Stimulated activated CD8-positive, alpha-beta memory T cell treated with anti-CD3 and anti-CD28 coated beads, Interleukin-4, amount 100 ng/mL, for 4 hours (primary cell): Measurements from ENCODE around the gene UBE2Q1.
"Not testable (repeated sequence)": the region's sequence is repeated elsewhere in the genome, so short reads cannot be mapped to it uniquely, and the experiment has no call there.

Source experiments
- DNase-seq, 2 donors: peaks; one replicate each; pipeline ENCODE4 v3.0.0-alpha.2; 2020; ENCODE audit warnings: low read depth in 2 of 2, low spot score in 1 of 2

Gene UBE2Q1

GRCh38 chr1:154551474-154551873, 7.0 kb downstream of the UBE2Q1 start:
- DNase-seq, result no peak

GRCh38 chr1:154550657-154551056, 7.8 kb downstream of the UBE2Q1 start:
- DNase-seq, result no peak

DNA sequence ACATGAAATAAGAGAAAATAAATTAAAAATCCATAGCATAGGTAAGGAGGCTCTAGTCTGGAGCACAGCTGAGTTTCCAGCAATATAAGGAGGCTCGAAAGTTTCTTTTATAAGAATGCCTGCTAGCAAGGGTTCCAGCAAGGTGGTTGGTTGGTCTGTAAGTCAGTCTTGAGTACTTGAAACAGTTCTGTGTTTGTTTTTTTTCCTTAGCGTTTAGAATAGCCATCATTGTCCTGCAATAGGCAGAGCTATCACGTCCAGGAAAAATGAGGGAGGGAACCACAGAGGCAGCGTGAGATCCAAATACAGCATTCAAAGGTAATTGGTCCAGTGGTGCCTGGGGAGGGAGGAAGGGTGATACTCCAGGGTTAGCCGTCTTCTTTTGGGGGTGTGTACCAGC, 8.4 kb downstream of the UBE2Q1 start:
- DNase-seq, result no peak

- no peak for DNase-seq
Observed at GRCh38 chr1:154549202-154549770, 9.2 kb downstream of the UBE2Q1 start.

DNA sequence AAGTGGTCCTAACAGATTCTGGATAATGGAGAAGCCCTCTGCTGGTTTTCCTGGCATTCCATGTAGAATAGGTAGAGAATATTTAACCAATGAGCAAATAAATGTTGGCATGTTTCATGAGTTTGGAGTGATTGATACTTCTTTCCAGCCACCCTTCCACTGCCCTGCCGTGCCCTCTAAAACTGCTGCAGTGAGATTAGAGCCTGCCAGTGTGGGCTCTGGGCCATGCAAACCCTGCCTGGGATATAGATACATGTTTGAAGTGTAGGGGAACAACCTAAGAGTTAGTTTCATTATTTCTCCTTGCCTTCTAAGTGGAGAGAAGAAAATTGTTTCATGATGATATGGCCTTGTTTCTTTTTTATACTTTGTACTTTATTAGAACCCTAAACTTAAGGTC, 10.4 kb downstream of the UBE2Q1 start:
- DNase-seq, result no peak

DNA sequence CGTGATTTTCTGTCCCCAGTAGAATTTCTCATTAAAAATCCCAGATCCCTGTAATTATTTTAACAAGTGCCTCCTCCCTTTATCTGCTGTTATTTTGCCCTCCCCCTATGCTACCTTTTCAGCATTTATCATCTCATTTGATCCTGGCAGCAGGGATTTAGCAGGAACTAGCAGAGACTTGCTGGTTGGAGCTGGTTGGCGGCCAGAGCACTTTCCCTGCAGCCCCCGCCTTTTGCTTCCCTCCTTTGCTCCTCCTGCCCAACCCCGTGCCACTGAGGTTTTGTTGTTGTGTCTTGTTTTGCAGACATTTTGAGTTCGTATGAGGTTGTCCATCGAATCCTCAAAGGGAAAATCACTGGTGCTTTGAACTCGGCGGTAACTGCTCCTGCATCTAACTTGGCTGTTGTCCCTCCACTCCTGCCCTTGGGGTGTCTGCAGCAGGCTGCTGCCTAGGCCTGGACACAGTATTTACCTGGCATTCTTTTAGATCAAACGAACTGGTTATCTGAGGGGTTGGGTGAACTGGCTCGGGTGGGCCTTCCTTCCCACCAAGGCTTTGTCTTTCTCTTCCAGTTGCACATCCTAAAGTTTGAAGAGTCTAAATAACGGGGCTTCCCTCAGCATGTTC, 11.2 kb downstream of the UBE2Q1 start:
- DNase-seq, result no peak

- DNase-seq, result no peak
Observed at GRCh38 chr1:154546264-154547063, 12.0 kb downstream of the UBE2Q1 start.

GRCh38 chr1:154541231-154541630, 17.2 kb downstream of the UBE2Q1 start:
- DNase-seq, result no peak

GRCh38 chr1:154539486-154540483, 18.7 kb downstream of the UBE2Q1 start:
- no peak for DNase-seq

- DNase-seq, result no peak
Observed at GRCh38 chr1:154536570-154536969, 21.9 kb downstream of the UBE2Q1 start.

DNA sequence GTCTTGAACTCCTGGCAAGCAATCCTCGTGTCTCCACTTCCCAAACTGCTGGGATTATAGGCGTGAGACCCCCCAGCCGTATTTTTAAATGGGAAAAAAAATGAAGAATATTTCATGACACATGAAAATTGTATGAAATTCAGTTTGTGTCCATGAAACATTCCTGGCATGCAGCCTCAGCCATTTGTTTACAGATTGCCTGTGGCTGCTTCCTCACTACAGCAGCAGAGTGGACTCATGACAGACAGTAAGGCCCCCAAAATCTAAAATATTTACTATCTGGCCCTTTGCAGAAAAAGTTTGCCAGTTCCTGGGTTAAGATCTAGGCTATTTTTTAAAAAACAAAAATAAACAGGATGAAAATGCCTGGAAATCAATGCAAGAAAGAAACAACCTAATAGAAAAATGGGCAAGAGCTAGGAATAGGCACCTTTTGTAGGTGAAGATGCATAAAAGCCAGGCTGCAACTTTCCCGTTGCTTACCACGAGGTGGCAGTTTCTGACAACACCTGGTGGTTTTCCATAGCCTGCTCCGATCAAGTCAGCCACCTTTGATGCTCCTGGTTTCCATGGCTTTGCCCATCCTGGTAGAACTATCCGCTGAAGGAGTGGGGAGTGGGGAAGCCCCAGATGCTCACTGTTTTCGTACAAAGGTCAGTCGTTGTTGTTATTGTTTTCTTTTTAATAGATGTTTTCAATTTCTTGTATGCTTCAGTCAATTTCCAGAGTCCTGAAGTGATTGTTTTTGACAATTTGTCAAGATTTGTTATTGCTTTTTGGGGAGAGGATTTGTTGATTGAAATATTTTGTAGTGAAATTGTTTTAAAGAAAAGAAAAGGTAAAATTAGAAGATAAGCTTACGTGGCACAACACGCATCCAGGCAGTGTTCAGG, 24.3 kb downstream of the UBE2Q1 start:
- DNase-seq, result no peak

- DNase-seq, result not testable (repeated sequence)
Observed at GRCh38 chr1:154531950-154532349, 26.5 kb downstream of the UBE2Q1 start.

DNA sequence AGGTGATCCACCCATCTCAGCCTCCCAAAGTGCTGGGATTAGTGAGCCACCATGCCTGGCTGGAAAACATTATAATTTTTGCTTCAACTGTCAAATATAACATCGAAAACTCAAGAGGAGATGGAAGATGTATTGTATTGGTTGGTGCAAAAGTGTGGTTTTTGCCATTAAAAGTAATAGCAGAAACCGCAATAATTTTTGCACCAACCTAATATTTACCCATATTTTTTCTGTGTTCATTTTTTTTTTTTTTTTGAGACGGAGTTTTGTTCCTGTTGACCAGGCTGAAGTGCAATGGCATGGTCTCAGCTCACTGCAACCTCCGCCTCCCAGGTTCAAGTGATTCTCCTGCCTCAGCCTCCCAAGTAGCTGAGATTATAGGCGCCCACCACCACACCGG, 29.2 kb downstream of the UBE2Q1 start:
- DNase-seq, result no peak

DNA sequence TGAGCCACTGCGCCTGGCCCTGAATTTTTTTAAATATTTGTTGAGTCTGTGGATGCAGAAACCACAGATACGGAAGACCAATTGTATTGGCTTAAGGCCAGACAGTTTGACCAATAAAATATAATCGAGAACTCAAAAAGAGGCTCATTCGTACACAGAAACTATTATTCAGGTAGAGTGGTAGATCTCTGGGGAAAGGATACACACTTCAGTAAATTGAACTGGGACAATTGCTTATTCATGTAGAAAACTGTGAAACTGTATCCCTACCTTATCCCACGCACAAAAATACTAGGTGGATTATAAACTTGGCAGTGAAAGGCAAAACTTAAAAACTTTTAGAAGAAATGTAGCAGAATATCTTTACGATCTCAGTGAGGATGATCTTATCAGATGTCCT, 31.3 kb downstream of the UBE2Q1 start:
- no peak for DNase-seq

GRCh38 chr1:154524881-154525280, 33.6 kb downstream of the UBE2Q1 start:
- no peak for DNase-seq

GRCh38 chr1:154521695-154522094, 36.8 kb downstream of the UBE2Q1 start:
- DNase-seq, result no peak

DNA sequence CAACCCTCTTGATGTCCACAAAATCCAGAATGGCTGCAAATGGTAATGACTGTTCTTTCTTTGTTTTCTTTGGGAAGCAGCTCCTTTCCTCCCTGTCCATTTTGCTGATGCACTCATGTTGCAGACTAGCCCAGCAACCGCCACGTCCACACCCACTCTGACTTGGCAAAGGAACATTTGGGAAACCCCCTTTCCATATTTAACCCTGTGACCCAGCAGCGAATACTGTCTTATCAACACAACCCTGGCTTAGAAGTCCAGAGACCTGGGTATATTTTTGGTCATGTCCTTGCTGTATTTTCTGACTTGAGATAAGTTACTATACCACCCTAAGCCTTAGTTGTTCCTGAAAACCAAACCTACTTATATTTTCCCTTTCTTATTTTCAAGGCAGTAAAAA, 38.1 kb downstream of the UBE2Q1 start:
- DNase-seq, result no peak

- DNase-seq, result no peak
Observed at GRCh38 chr1:154519591-154519991, 38.9 kb downstream of the UBE2Q1 start.

DNA sequence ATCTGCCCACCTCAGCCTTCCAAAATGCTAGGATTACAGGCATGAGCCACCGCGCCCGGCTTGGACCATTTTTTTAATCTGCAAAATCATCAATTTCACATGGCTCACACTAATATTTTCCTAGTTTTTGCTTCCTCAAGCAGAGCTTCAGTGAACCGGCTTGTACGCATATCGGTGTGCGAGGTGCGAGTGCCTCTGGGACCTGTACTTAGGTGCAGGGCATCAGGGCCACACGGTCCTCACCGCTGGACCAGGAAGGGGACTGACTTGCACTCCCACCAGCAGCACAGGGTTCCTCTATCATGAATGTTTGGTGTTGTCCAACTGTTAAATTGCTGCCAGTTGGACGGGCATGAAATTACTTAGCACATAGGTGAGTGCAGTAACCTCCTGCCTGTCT, 40.8 kb downstream of the UBE2Q1 start:
- DNase-seq, result no peak

DNA sequence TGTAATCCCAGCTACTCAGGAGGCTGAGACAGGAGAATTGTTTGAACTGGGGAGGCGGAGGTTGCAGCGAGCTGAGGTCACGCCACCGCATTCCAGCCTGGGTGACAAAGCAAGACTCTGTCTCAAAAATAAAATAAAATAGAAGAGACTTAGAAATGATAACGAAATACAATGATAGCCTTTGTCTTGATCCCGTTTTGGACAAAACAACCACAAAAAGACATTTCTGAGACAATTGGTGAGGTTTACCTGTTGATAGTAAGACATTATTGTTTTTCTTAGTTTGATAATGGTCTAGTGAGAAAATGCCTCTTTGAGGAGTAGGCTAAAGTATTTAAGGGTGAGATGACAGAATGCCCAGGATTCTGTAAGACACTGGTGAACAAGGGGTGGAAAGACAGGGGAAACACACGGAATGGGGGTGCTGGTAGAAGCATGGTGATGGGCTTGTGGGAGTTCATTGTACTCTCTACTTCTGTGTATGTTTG, 44.4 kb downstream of the UBE2Q1 start:
- no peak for DNase-seq
